ENCODE data around the gene KLHL20.

KLHL20 gene

DNA sequence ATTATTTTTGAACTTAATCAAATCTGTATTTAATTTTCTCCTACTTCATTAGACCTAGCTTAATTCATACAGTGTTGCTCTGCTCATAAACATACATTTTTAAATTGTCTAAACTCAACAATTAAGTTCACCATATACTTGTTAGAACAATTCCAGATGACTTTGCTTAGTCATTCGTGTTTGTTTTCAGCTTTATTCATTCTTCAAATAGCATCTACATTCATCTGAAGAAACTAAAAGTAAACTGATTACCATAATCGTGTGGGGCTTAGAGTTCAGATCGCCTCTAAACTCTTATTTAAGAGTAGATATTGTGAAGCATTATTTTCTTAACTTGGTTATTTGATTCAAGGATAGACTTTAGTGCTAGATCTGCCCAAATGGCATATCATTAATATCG lies 34.4 kb downstream of the KLHL20 start:
- TF ChIP-seq, protein P1, sequence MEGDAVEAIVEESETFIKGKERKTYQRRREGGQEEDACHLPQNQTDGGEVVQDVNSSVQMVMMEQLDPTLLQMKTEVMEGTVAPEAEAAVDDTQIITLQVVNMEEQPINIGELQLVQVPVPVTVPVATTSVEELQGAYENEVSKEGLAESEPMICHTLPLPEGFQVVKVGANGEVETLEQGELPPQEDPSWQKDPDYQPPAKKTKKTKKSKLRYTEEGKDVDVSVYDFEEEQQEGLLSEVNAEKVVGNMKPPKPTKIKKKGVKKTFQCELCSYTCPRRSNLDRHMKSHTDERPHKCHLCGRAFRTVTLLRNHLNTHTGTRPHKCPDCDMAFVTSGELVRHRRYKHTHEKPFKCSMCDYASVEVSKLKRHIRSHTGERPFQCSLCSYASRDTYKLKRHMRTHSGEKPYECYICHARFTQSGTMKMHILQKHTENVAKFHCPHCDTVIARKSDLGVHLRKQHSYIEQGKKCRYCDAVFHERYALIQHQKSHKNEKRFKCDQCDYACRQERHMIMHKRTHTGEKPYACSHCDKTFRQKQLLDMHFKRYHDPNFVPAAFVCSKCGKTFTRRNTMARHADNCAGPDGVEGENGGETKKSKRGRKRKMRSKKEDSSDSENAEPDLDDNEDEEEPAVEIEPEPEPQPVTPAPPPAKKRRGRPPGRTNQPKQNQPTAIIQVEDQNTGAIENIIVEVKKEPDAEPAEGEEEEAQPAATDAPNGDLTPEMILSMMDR (IDR thresholded peaks at IDR 0.05) = no peak

DNA sequence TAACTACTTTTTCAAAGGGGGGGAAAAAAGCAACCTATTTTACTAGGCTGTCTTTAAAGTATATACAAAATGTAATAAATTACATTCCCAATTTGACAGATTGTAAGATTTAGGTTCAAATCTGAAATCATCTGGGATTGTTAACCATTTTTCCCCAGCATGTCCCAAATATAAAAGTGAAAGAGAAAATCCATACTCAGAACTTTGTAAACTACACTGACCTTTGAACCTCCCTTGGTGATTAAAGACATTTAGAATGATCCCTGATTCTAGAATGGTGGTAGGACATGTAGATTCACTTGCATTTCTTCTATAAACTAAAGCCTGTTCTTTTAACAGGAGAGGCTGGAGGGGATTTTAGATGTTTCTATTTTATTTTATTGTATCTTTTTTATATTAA lies 39.0 kb downstream of the KLHL20 start:
- TF ChIP-seq, protein P1 (IDR thresholded peaks at IDR 0.05) = no peak

DNA sequence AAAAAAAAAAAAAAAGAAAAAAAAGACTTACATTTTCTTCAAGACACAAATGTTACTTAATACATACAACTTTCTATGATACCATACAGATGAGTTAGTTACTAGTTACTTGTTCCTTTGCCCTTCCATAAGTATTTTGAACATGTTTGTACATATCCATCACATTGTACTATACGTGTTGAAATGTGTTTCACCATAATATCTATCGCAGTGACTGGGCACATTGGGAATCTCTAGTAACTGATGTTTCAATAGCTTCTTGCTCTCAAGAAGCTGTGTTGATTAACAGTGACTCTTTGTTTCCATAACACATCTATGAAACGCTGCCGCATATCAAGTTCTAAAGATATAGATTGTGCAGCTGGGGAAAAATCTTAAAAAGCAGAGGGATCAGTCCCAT lies 42.9 kb downstream of the KLHL20 start:
- TF ChIP-seq, protein P1 (IDR thresholded peaks at IDR 0.05) = no peak

DNA sequence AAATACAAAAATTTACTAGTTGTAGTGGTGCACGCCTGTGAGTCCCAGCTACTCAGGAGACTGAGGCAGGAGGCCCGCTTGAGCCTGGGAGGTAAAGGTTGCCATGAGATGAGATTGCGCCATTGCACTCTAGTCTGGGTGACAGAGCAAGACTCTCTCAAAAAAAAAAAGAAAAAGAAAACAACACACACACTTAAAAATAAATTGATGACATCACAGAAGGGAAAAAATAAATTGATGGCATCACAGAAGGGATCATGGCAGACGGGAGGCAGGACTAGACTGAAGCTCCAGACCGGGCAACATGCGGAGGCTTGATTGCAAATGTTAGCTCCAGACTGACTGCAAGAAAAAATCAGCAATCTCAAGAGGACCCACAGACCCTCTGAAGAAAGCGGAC lies 43.3 kb downstream of the KLHL20 start:
- TF ChIP-seq, protein P1 (IDR thresholded peaks at IDR 0.05) = no peak

DNA sequence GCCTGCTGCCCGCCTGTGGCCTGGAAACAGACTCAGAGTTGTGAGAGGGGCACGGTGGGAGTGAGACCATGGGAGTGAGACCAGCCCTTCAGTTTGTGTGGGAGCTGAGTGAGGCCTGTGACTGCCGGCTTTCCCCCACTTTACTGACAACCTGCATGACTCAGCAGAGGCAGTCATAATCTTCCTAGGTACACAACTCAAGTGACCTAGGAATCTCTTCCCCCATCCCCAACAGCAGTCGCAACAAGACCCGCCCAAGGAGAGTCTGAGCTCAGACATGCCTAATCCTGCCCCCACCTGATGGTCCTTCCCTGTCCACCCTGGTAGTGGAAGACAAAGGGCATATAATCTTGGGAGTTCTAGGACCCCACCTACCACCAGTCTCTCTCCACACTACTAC lies 44.2 kb downstream of the KLHL20 start:
- TF ChIP-seq, protein P1 (IDR thresholded peaks at IDR 0.05) = no peak

DNA sequence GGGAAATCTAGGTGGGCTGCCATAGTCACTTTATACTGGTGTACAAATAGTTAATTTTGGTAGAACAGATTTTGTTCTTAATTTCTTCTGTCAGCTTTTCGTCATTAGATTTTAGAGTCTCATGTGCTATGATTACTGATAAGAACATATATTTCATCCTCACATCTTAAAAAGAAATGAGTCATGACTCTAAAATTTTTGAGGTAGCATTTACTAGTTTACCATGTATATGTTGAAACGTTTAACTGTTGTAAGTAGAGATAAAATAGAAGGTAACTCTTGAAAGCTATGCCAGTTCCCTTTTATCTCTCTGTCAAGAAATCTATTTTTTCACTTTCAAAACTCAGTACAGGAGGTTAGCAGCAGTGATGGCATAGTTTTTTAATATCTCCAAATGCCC lies 53.4 kb downstream of the KLHL20 start:
- TF ChIP-seq, protein P1 (IDR thresholded peaks at IDR 0.05) = no peak

DNA sequence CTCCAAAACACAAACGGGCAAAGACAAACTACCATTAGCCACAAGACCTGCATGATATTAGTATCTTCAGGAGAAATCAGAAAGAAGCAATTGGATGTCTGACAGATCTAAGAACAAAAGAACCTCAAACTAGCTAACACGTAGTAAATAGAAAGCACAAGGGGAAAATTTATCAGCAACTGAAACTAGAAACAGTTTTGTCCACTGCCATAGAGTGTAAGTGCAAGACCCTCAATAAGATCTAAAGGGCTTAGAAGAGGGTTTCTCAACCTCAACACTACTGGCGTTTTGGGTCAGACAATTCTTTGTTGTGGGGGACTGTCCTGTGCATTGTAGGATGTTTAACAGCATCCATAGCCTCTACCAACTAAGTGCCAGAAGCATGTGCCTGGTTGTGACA lies 54.0 kb downstream of the KLHL20 start:
- TF ChIP-seq, protein P1 (IDR thresholded peaks at IDR 0.05) = no peak

DNA sequence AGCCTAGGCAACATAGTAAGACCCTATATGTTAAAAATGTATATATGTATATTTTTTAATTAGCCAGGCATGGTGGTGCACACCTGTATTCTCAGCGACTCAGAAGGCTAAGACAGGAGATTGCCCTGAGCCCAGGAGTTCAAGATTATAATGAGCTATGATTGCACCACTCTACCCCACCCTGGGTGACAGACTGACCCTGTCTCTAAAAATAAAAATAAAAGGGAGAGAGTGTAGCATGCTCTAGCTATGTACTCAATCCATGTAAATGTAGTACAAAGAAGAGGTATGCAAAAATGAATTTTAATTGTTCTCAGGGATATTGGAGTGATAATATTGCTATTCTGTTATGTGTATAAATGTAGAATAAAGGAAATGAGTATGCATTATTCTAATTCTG lies 56.8 kb downstream of the KLHL20 start:
- TF ChIP-seq, protein P1 (IDR thresholded peaks at IDR 0.05) = no peak
